Endodermal cell (in vitro differentiated cells): ENCODE results near the gene SIAH3. TPM values are rescaled to one million over a fixed set of nuclear protein-coding genes. Genes with fewer than 3 reads are reported as not detected.

Experiments used
- DNase-seq: peaks from one replicate; pipeline ENCODE4 v3.0.0-alpha.2; 2017
- H3K27ac ChIP-seq: 2 replicates; pipeline ENCODE4 v1.5.1; 2013; ENCODE audit warnings: mild to moderate bottlenecking, low read depth, low read length, moderate library complexity
- H3K27me3 ChIP-seq: 2 replicates; pipeline ENCODE4 v1.6.1; 2013; ENCODE audit warnings: mild to moderate bottlenecking, low read length, moderate library complexity; ENCODE audit not compliant: insufficient read depth, control insufficient read depth, poor library complexity, severe bottlenecking
- H3K36me3 ChIP-seq: 2 replicates; pipeline ENCODE4 v1.7.0; 2013; ENCODE audit warnings: mild to moderate bottlenecking, low read length, moderate library complexity; ENCODE audit not compliant: control insufficient read depth, insufficient read depth
- H3K4me1 ChIP-seq: one replicate; pipeline ENCODE4 v1.7.0; 2013; ENCODE audit warnings: low read length; ENCODE audit not compliant: control insufficient read depth, insufficient read depth
- H3K4me3 ChIP-seq: 2 replicates; pipeline ENCODE4 v1.5.1; 2013; ENCODE audit warnings: mild to moderate bottlenecking, low read length, moderate library complexity
- H3K9ac ChIP-seq: 2 replicates; pipeline ENCODE4 v1.6.1; 2013; ENCODE audit warnings: mild to moderate bottlenecking, low read length, moderate library complexity; ENCODE audit not compliant: poor library complexity, severe bottlenecking; ENCODE audit errors: extremely low read depth
- H3K9me3 ChIP-seq: 2 replicates; pipeline ENCODE4 v1.6.1; 2013; ENCODE audit warnings: mild to moderate bottlenecking, low read length, moderate library complexity; ENCODE audit not compliant: control insufficient read depth
- H3K27ac Mint-ChIP-seq: 2 replicates; pipeline ENCODE4 v1.8.0; 2020; ENCODE audit warnings: mixed read lengths
- H3K27me3 Mint-ChIP-seq: 2 replicates; pipeline ENCODE4 v1.8.0; 2021; ENCODE audit warnings: mild to moderate bottlenecking, mixed read lengths; ENCODE audit not compliant: insufficient read depth
- H3K36me3 Mint-ChIP-seq: 2 replicates; pipeline ENCODE4 v1.8.0; 2020; ENCODE audit warnings: low read depth, mixed read lengths
- H3K4me1 Mint-ChIP-seq: 2 replicates; pipeline ENCODE4 v1.8.0; 2020; ENCODE audit warnings: mixed read lengths
- H3K4me3 Mint-ChIP-seq: 2 replicates; pipeline ENCODE4 v1.8.0; 2020; ENCODE audit warnings: mild to moderate bottlenecking, moderate library complexity, mixed read lengths
- H3K9me3 Mint-ChIP-seq: 2 replicates; pipeline ENCODE4 v1.8.0; 2020; ENCODE audit warnings: mild to moderate bottlenecking, mixed read lengths
- CTCF ChIP-seq: fragments of 200-600 bp; sonication (generic); conservative IDR thresholded peaks from 2 replicates; pipeline ENCODE4 v1.5.0; 2021; ENCODE audit warnings: antibody characterized with exemption, mild to moderate bottlenecking
- WGBS, 2 experiments: methylation state at CpG; one replicate each; pipeline versions ENCODE4 v1.1.5 to v1.1.7; 2013; ENCODE audit warnings: missing lambda C conversion rate in 2 of 2, mixed read lengths in 1 of 2; ENCODE audit not compliant: insufficient coverage in 1 of 2, insufficient read length in 1 of 2; 5-methylcytosine and 5-hydroxymethylcytosine counted together
- total RNA-seq, 2 donors: library from RNA; stranded (reverse); fragmentation: NEBNext Ultra II Directional in 1 of 2; extraction: Animal tissue kit (Norgen Biotek cat#: 25700) in 1 of 2; gene quantifications; 2 replicates in 1 of 2; 3 replicates in 1 of 2; pipeline ENCODE4 v1.2.1, GENCODE V29; 2021

Gene SIAH3
- total RNA-seq, 2 donors from 2014 or later, result not detected

DNA sequence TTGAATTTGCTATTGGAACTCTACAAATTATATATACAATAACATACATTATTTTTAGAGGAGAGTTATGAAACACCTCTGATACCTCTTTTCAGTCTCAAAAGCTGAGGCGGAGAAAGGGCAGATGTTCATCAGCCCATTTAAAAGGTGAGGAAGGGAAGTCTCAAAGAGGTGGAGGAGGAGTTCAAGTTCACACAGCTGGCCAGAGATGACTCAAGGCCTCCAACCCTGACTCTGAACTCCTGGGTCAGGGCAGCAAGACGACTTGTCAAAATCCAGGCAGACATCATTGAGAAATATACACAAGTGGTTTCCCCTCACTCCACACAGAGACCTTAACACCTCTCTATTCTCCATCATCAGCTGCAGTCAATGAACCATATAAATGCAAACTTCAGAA lies 2.1 kb downstream of the SIAH3 start:
- H3K4me3 ChIP-seq, result no peak overlapping the region
- H3K27me3 ChIP-seq, result peaks cover 27% of the 10 kb centered on the region
- H3K4me3 Mint-ChIP-seq, result no peak overlapping the region
- H3K4me1 ChIP-seq, result peaks cover 21% of the 10 kb centered on the region
- peaks cover 36% of the 10 kb centered on the region for H3K27me3 Mint-ChIP-seq
- H3K4me1 Mint-ChIP-seq, result peaks cover 48% of the 10 kb centered on the region
- no peak overlapping the region for H3K27ac ChIP-seq
- no peaks in the 10 kb centered on the region for H3K36me3 ChIP-seq
- no peak overlapping the region for H3K27ac Mint-ChIP-seq
- no peak for TF ChIP-seq CTCF
- 83 to 86% methylated on average over 1 to 2 of the region's 2 CpGs for WGBS, 2 experiments
- no peaks in the 10 kb centered on the region for H3K36me3 Mint-ChIP-seq
- peaks cover 5% of the 10 kb centered on the region for H3K9me3 ChIP-seq
- H3K9me3 Mint-ChIP-seq, result peaks cover 1% of the 10 kb centered on the region
- no peak overlapping the region for H3K9ac ChIP-seq
- DNase-seq, result no peak

DNA sequence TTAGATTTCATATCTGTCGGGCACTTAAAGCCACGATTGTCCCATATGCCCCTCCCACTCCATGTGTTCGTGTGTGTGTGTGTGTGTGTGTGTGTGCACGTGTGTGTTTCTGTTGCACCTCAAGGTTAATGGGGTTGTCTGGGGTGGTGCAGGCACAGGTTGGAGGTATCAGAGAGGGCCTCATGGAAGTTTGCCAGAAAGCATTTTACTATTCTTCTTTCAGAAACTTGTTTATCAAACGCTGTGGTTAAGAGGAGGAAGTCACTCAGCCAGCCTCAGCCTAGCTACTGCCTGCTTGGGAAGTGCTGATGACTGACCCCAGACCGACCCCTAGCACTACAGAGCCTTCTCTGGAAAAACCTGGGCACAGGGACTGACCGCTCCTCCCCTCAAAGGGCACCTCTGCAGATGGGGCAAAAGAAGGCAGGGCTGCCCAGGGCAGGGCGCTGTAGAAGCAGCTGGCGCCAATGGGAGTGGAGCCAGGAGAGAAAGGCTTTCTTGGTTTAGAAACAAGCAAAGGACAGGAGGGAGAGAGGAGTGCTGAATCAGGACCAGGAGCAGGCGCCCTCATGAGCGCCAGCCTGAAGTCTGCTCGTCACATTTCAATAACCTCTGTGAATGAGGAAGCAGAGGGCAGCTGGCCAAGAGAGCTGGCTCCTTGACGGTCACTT lies 3.9 kb downstream of the SIAH3 start:
- peaks cover 21% of the 10 kb centered on the region for H3K4me1 ChIP-seq
- no peaks in the 10 kb centered on the region for H3K36me3 ChIP-seq
- no peak overlapping the region for H3K4me3 ChIP-seq
- WGBS, 2 experiments, result 83 to 94% methylated on average over 5 to 11 of the region's 13 CpGs
- TF ChIP-seq CTCF, result no peak
- H3K36me3 Mint-ChIP-seq, result no peaks in the 10 kb centered on the region
- no peak overlapping the region for H3K27ac Mint-ChIP-seq
- peaks cover 27% of the 10 kb centered on the region for H3K27me3 ChIP-seq
- peaks cover 49% of the 10 kb centered on the region for H3K4me1 Mint-ChIP-seq
- H3K27ac ChIP-seq, result no peak overlapping the region
- peak; percentile 63 for DNase-seq
- H3K4me3 Mint-ChIP-seq, result no peak overlapping the region
- peaks cover 34% of the 10 kb centered on the region for H3K27me3 Mint-ChIP-seq
- H3K9me3 Mint-ChIP-seq, result no peaks in the 10 kb centered on the region
- H3K9ac ChIP-seq, result no peak overlapping the region
- no peaks in the 10 kb centered on the region for H3K9me3 ChIP-seq

DNA sequence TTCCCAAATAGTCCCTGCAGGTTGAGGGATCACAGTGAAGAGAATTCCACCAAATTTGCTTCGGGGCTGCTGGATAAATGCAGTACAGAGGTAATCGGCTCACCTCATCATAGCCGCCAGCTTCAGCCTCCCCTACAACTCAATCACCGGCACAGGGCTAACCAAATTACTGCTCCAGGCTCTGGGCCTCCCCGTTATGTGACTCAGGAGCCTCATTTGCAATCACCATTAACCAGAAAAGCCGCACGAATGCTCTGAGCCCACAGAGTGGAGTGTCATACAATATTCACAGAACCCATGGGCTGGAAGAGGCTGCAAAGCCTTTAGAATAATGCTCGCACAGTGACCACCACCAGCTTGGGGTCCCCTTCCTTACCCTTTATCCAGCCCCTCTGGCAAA lies 4.9 kb downstream of the SIAH3 start:
- peaks cover 24% of the 10 kb centered on the region for H3K27me3 ChIP-seq
- TF ChIP-seq CTCF, result no peak
- no peak overlapping the region for H3K27ac ChIP-seq
- WGBS, 2 experiments, result 85 to 91% methylated on average over 8 of the region's 8 CpGs
- H3K36me3 ChIP-seq, result no peaks in the 10 kb centered on the region
- H3K4me1 ChIP-seq, result peaks cover 21% of the 10 kb centered on the region
- H3K4me3 ChIP-seq, result no peak overlapping the region
- no peak overlapping the region for H3K4me3 Mint-ChIP-seq
- H3K36me3 Mint-ChIP-seq, result no peaks in the 10 kb centered on the region
- no peak overlapping the region for H3K9ac ChIP-seq
- H3K9me3 ChIP-seq, result no peaks in the 10 kb centered on the region
- DNase-seq, result no peak
- H3K27me3 Mint-ChIP-seq, result peaks cover 24% of the 10 kb centered on the region
- peaks cover 48% of the 10 kb centered on the region for H3K4me1 Mint-ChIP-seq
- no peak overlapping the region for H3K27ac Mint-ChIP-seq
- no peaks in the 10 kb centered on the region for H3K9me3 Mint-ChIP-seq
